Suprapubic skin (tissue), 4 donors: ENCODE data around the gene RAPH1.

Source experiments
- POLR2A ChIP-seq, 2 donors: fragments of 450-650 bp; IDR thresholded peaks; one replicate each; pipeline ENCODE4 v1.6.1; 2017; ENCODE audit warnings: antibody characterized with exemption in 2 of 2, mild to moderate bottlenecking in 2 of 2, moderate library complexity in 2 of 2
- POLR2AphosphoS5 ChIP-seq, 3 donors: sonication (generic); formaldehyde crosslinking; IDR thresholded peaks; one replicate each; pipeline ENCODE4 v1.6.1; 2017; ENCODE audit warnings: antibody characterized with exemption in 3 of 3

- TF ChIP-seq POLR2AphosphoS5 (IDR thresholded peaks at IDR 0.05) (no peak), POLR2A (IDR thresholded peaks at IDR 0.05) (no peak)
Observed at GRCh38 chr2:203346612-203347011, 188.5 kb downstream of the RAPH1 start.
